HEK293 (cell line): Measurements from ENCODE around the gene CYB5R2.

Source experiments
- CTCF ChIA-PET: fragments of 350-600 bp; formaldehyde crosslinking; extraction: SDS; loops from one replicate; lab custom pipeline; 2021; ENCODE audit warnings: antibody characterized with exemption; lab: Yijun Ruan, JAX
- POLR2A ChIA-PET: fragments of 300-600 bp; formaldehyde crosslinking; extraction: SDS; loops from one replicate; lab custom pipeline; 2020; ENCODE audit warnings: antibody characterized with exemption, inconsistent platforms; lab: Yijun Ruan, JAX
- H3K27ac ChIP-seq: fragments of 200-500 bp; sonication (Bioruptor generic); 2 replicates; pipeline ENCODE4 v1.5.1; 2014; ENCODE audit warnings: low read depth, low read length, control low read depth, inconsistent platforms; ENCODE audit errors: extremely low read depth
- H3K36me3 ChIP-seq, 2 experiments: fragments of 200-500 bp in 1 of 2; sonication (Bioruptor generic) in 1 of 2; 1 replicate in 1 of 2; 2 replicates in 1 of 2; pipeline ENCODE4 v1.5.1; 2014 to 2017; ENCODE audit warnings: inconsistent platforms in 2 of 2, low read length in 2 of 2; ENCODE audit not compliant: control insufficient read depth in 2 of 2, insufficient read depth in 1 of 2
- H3K4me1 ChIP-seq: fragments of 200-500 bp; sonication (Bioruptor generic); 2 replicates; pipeline ENCODE4 v1.5.1; 2014; ENCODE audit warnings: mild to moderate bottlenecking, low read length, inconsistent platforms; ENCODE audit not compliant: control insufficient read depth, insufficient read depth
- H3K4me3 ChIP-seq: 2 replicates; pipeline ENCODE4 v1.5.1; 2011; ENCODE audit warnings: low read depth, mild to moderate bottlenecking, control low read depth, low read length, moderate library complexity
- H3K9me3 ChIP-seq: fragments of 200-500 bp; sonication (Bioruptor generic); 2 replicates; pipeline ENCODE4 v1.5.1; 2014; ENCODE audit warnings: low read depth, low read length, inconsistent platforms; ENCODE audit not compliant: control insufficient read depth, insufficient read depth
- GLI2 ChIP-seq: fragments of 450-650 bp; formaldehyde crosslinking; IDR thresholded peaks from 2 replicates; pipeline ENCODE4; 2017; ENCODE audit warnings: missing biosample characterization, missing genetic modification characterization, low read depth, borderline replicate concordance
- KLF7 ChIP-seq: fragments of 450-650 bp; formaldehyde crosslinking; IDR thresholded peaks from 2 replicates; pipeline ENCODE4 v1.5.1; 2016; ENCODE audit warnings: missing biosample characterization, missing genetic modification characterization, borderline replicate concordance
- PRDM6 ChIP-seq: fragments of 450-650 bp; formaldehyde crosslinking; IDR thresholded peaks from 2 replicates; pipeline ENCODE4 v1.5.1; 2017; ENCODE audit warnings: missing biosample characterization, missing genetic modification characterization
- REST ChIP-seq: fragments of 450-650 bp; formaldehyde crosslinking; IDR thresholded peaks from 2 replicates; pipeline ENCODE4 v1.5.1; 2016; ENCODE audit warnings: missing biosample characterization, missing genetic modification characterization
- SETDB1 ChIP-seq: IDR thresholded peaks from one replicate; pipeline ENCODE4 v1.6.1; 2017; ENCODE audit warnings: mild to moderate bottlenecking, low read length, moderate library complexity, mixed read lengths; ENCODE audit not compliant: insufficient read length
- WT1 ChIP-seq: fragments of 450-650 bp; formaldehyde crosslinking; IDR thresholded peaks from 2 replicates; pipeline ENCODE4 v1.5.1; 2016; ENCODE audit warnings: missing biosample characterization, missing genetic modification characterization
- ZBTB1 ChIP-seq: fragments of 450-650 bp; formaldehyde crosslinking; IDR thresholded peaks from 2 replicates; pipeline ENCODE4 v1.5.1; 2016; ENCODE audit warnings: missing biosample characterization, missing genetic modification characterization
- ZBTB20 ChIP-seq: fragments of 450-650 bp; formaldehyde crosslinking; IDR thresholded peaks from 2 replicates; pipeline ENCODE4 v1.5.1; 2016; ENCODE audit warnings: missing biosample characterization, missing genetic modification characterization
- ZBTB21 ChIP-seq: fragments of 450-650 bp; formaldehyde crosslinking; IDR thresholded peaks from 2 replicates; pipeline ENCODE4 v1.5.1; 2017; ENCODE audit warnings: missing biosample characterization, missing genetic modification characterization
- ZNF114 ChIP-seq: fragments of 450-650 bp; formaldehyde crosslinking; IDR thresholded peaks from 2 replicates; pipeline ENCODE4 v1.5.0; 2017; ENCODE audit warnings: missing biosample characterization, missing genetic modification characterization
- ZNF140 ChIP-seq: fragments of 450-650 bp; formaldehyde crosslinking; IDR thresholded peaks from 2 replicates; pipeline ENCODE4 v1.5.1; 2016; ENCODE audit warnings: missing biosample characterization, missing genetic modification characterization
- ZNF19 ChIP-seq: fragments of 450-650 bp; formaldehyde crosslinking; IDR thresholded peaks from 2 replicates; pipeline ENCODE4; 2016; ENCODE audit warnings: missing biosample characterization, missing genetic modification characterization, low read depth
- ZNF239 ChIP-seq: fragments of 450-650 bp; formaldehyde crosslinking; IDR thresholded peaks from 2 replicates; pipeline ENCODE4 v1.5.1; 2016; ENCODE audit warnings: missing biosample characterization, missing genetic modification characterization
- ZNF362 ChIP-seq: fragments of 450-650 bp; formaldehyde crosslinking; IDR thresholded peaks from 2 replicates; pipeline ENCODE4 v1.5.1; 2016; ENCODE audit warnings: missing biosample characterization, missing genetic modification characterization
- ZNF37A ChIP-seq: fragments of 450-650 bp; IDR thresholded peaks from 2 replicates; pipeline ENCODE4 v1.5.1; 2018; ENCODE audit warnings: missing biosample characterization, missing genetic modification characterization
- ZNF404 ChIP-seq: fragments of 450-650 bp; formaldehyde crosslinking; IDR thresholded peaks from 2 replicates; pipeline ENCODE4 v1.5.1; 2017; ENCODE audit warnings: missing biosample characterization, missing genetic modification characterization
- ZNF423 ChIP-seq: fragments of 450-650 bp; formaldehyde crosslinking; IDR thresholded peaks from 2 replicates; pipeline ENCODE4 v1.5.1; 2016; ENCODE audit warnings: missing biosample characterization, missing genetic modification characterization
- ZNF561 ChIP-seq: fragments of 450-650 bp; IDR thresholded peaks from 2 replicates; pipeline ENCODE4 v1.5.1; 2018; ENCODE audit warnings: missing biosample characterization, missing genetic modification characterization, borderline replicate concordance
- ZNF610 ChIP-seq: fragments of 450-650 bp; formaldehyde crosslinking; IDR thresholded peaks from 2 replicates; pipeline ENCODE4 v1.5.1; 2016; ENCODE audit warnings: missing biosample characterization, missing genetic modification characterization, borderline replicate concordance
- ZNF692 ChIP-seq: fragments of 450-650 bp; formaldehyde crosslinking; IDR thresholded peaks from 2 replicates; pipeline ENCODE4 v1.5.1; 2016; ENCODE audit warnings: missing biosample characterization, missing genetic modification characterization
- ZSCAN30 ChIP-seq: fragments of 450-650 bp; IDR thresholded peaks from 2 replicates; pipeline ENCODE4 v1.5.1; 2018; ENCODE audit warnings: missing biosample characterization, mild to moderate bottlenecking, missing genetic modification characterization, moderate library complexity

The CYB5R2 gene

GRCh38 chr11:7655253-7656217 lies 17.8 kb downstream of the CYB5R2 start:
- Histone ChIP-seq H3K36me3 (peaks cover 0 to 50% of the 10 kb centered on the region in 2 experiments; a peak in 1 of 3 replicates), H3K4me3 (no peak overlapping the region), H3K27ac (no peak overlapping the region), H3K9me3 (no peaks in the 10 kb centered on the region), H3K4me1 (no peaks in the 10 kb centered on the region)
- ChIA-PET POLR2A (no interaction called here), CTCF (interaction anchor here (0.5 to 6.7 kb wide), 6 partner anchors 10 to 557 kb away, joined by 3 to 124 read pairs (median 3); no protein-coding TSS in a partner anchor)
- TF ChIP-seq ZNF140 (no peak), REST (no peak), ZNF561 (tag by site-specific recombination) (no peak), PRDM6 (tag by site-specific recombination) (no peak), ZNF114 (tag by site-specific recombination) (no peak), SETDB1 (no peak)

GRCh38 chr11:7654195-7654705 lies 19.1 kb downstream of the CYB5R2 start:
- peaks cover 0 to 63% of the 10 kb centered on the region in 2 experiments; a peak in 1 of 3 replicates for H3K36me3 ChIP-seq

More at GRCh38 chr11:7654195-7654705, 19.1 kb downstream of the CYB5R2 start:
- H3K4me3 ChIP-seq = no peak overlapping the region
- CTCF ChIA-PET = interaction anchor here (1.2 to 6.7 kb wide), 2 partner anchors 82 to 556 kb away, joined by 4 to 124 read pairs; no protein-coding TSS in a partner anchor
- TF ChIP-seq ZNF404 (tag by site-specific recombination) = no peak
- TF ChIP-seq ZNF362 (tag by site-specific recombination) = no peak
- TF ChIP-seq ZNF610 (tag by site-specific recombination) = no peak
- no peak for TF ChIP-seq ZBTB1
- no peak for TF ChIP-seq ZNF423 (tag by site-specific recombination)
- TF ChIP-seq KLF7 (tag by site-specific recombination) = no peak
- TF ChIP-seq GLI2 (tag by site-specific recombination) = no peak
- TF ChIP-seq ZSCAN30 (tag by site-specific recombination) = no peak
- TF ChIP-seq ZNF37A (tag by site-specific recombination) = no peak
- TF ChIP-seq ZNF239 (tag by site-specific recombination) = no peak
- TF ChIP-seq ZBTB20 (tag by site-specific recombination) = no peak
- TF ChIP-seq ZNF692 = no peak
- no peak for TF ChIP-seq ZNF19
- TF ChIP-seq ZBTB21 (tag by site-specific recombination) = no peak
- TF ChIP-seq WT1 (tag by site-specific recombination) = no peak
- TF ChIP-seq, all 188 proteins: peak for 0
- H3K27ac ChIP-seq = no peak overlapping the region
- H3K4me1 ChIP-seq = no peaks in the 10 kb centered on the region
- no peaks in the 10 kb centered on the region for H3K9me3 ChIP-seq
- POLR2A ChIA-PET = no interaction called here
